ENCODE results near the gene MOXD1. TPM values are rescaled to one million over a fixed set of nuclear protein-coding genes. Genes with fewer than 3 reads are reported as not detected.

MOXD1 gene
- total RNA-seq, 1 donor from 2014 or later, result 4.8 TPM

GRCh38 chr6:132247381-132248159, 153.7 kb downstream of the MOXD1 start:
- H3K4me2 ChIP-seq, result no peak overlapping the region
- no peaks in the 10 kb centered on the region for H3K36me3 ChIP-seq
- no peak overlapping the region for H3K27ac ChIP-seq
- no peaks in the 10 kb centered on the region for H3F3A ChIP-seq (ENCODE audit: low read depth)
- no peak overlapping the region for H3K4me3 Mint-ChIP-seq
- no peaks in the 10 kb centered on the region for H3K4me1 Mint-ChIP-seq
- H4K20me1 ChIP-seq (ENCODE audit: low read depth), result no peaks in the 10 kb centered on the region
- no peaks in the 10 kb centered on the region for H3K4me1 ChIP-seq
- no peaks in the 10 kb centered on the region for H3K79me2 ChIP-seq (ENCODE audit: low read depth)
- H3K27me3 ChIP-seq, result no peaks in the 10 kb centered on the region
- no peak overlapping the region for H2AFZ ChIP-seq (replicated peaks)
- H3K27ac Mint-ChIP-seq, result peak overlapping the region; percentile 25
- no peak for DNase-seq (ENCODE audit: low spot score)
- TF ChIP-seq CTCF (IDR thresholded peaks at IDR 0.05) (no peak), EZH2 (IDR thresholded peaks at IDR 0.05) (no peak), EZH2phosphoT487 (IDR thresholded peaks at IDR 0.05) (no peak)
- H3K9ac ChIP-seq, result no peak overlapping the region
- H3K27me3 Mint-ChIP-seq (ENCODE audit: insufficient read depth, low read depth), result peaks cover 2% of the 10 kb centered on the region
- H3K36me3 Mint-ChIP-seq, result no peaks in the 10 kb centered on the region
- no peak overlapping the region for H3K4me3 ChIP-seq
- no peaks in the 10 kb centered on the region for H3K9me3 ChIP-seq (ENCODE audit: low read depth)
- H3K9me3 Mint-ChIP-seq, result peaks cover 3% of the 10 kb centered on the region

- no peaks in the 10 kb centered on the region for H3K9me3 Mint-ChIP-seq
- H3K9me3 ChIP-seq (ENCODE audit: low read depth), result no peaks in the 10 kb centered on the region
- no peak overlapping the region for H3K27ac Mint-ChIP-seq
- no peak overlapping the region for H3K4me3 Mint-ChIP-seq
- H3K4me1 ChIP-seq, result no peaks in the 10 kb centered on the region
- no peaks in the 10 kb centered on the region for H3K36me3 ChIP-seq
- no peaks in the 10 kb centered on the region for H3K4me1 Mint-ChIP-seq
- no peak overlapping the region for H3K27ac ChIP-seq
- H3K27me3 Mint-ChIP-seq (ENCODE audit: insufficient read depth, low read depth), result peaks cover 2% of the 10 kb centered on the region
- H2AFZ ChIP-seq (replicated peaks), result no peak overlapping the region
- TF ChIP-seq CTCF (IDR thresholded peaks at IDR 0.05) (no peak), EZH2phosphoT487 (IDR thresholded peaks at IDR 0.05) (no peak), EZH2 (IDR thresholded peaks at IDR 0.05) (no peak)
- H3K79me2 ChIP-seq (ENCODE audit: low read depth), result no peaks in the 10 kb centered on the region
- H3F3A ChIP-seq (ENCODE audit: low read depth), result no peaks in the 10 kb centered on the region
- no peaks in the 10 kb centered on the region for H3K27me3 ChIP-seq
- no peak for DNase-seq (ENCODE audit: low spot score)
- H3K4me2 ChIP-seq, result no peak overlapping the region
- H4K20me1 ChIP-seq (ENCODE audit: low read depth), result no peaks in the 10 kb centered on the region
- H3K36me3 Mint-ChIP-seq, result no peaks in the 10 kb centered on the region
- H3K4me3 ChIP-seq, result no peak overlapping the region
- H3K9ac ChIP-seq, result no peak overlapping the region
These were observed 154.5 kb downstream of the MOXD1 start for GRCh38 chr6:132246632-132247270.

GRCh38 chr6:132246120-132246617, 155.1 kb downstream of the MOXD1 start:
- Mint-ChIP-seq H3K4me1 (no peaks in the 10 kb centered on the region), H3K9me3 (no peaks in the 10 kb centered on the region), H3K4me3 (no peak overlapping the region), H3K27me3 (ENCODE audit: insufficient read depth, low read depth) (peaks cover 2% of the 10 kb centered on the region), H3K36me3 (no peaks in the 10 kb centered on the region), H3K27ac (no peak overlapping the region)
- no peak for TF ChIP-seq EZH2phosphoT487 (IDR thresholded peaks at IDR 0.05)
- TF ChIP-seq CTCF (IDR thresholded peaks at IDR 0.05), result no peak
- no peak for TF ChIP-seq EZH2 (IDR thresholded peaks at IDR 0.05)
- H3K36me3 ChIP-seq, result no peaks in the 10 kb centered on the region
- H3K27ac ChIP-seq, result no peak overlapping the region
- no peaks in the 10 kb centered on the region for H3K9me3 ChIP-seq (ENCODE audit: low read depth)
- no peaks in the 10 kb centered on the region for H4K20me1 ChIP-seq (ENCODE audit: low read depth)
- H3K4me2 ChIP-seq, result no peak overlapping the region
- no peaks in the 10 kb centered on the region for H3F3A ChIP-seq (ENCODE audit: low read depth)
- no peak overlapping the region for H3K4me3 ChIP-seq
- H2AFZ ChIP-seq (replicated peaks), result no peak overlapping the region
- no peaks in the 10 kb centered on the region for H3K27me3 ChIP-seq
- H3K79me2 ChIP-seq (ENCODE audit: low read depth), result no peaks in the 10 kb centered on the region
- no peak overlapping the region for H3K9ac ChIP-seq
- no peaks in the 10 kb centered on the region for H3K4me1 ChIP-seq
- DNase-seq (ENCODE audit: low spot score), result no peak

Other genes with a start within 250 kb of the MOXD1 start
- gene STX7, start 111.6 kb upstream of the MOXD1 start, total RNA-seq (ENCODE audit: low replicate concordance), result 27.8 and 35.4 TPM in 2 replicates
- not detected in 2 replicates for gene TAAR9, start 136.8 kb upstream of the MOXD1 start, total RNA-seq (ENCODE audit: low replicate concordance)
- not detected in 2 replicates for gene TAAR8, start 151.2 kb upstream of the MOXD1 start, total RNA-seq (ENCODE audit: low replicate concordance)
- gene TAAR6, start 168.8 kb upstream of the MOXD1 start, total RNA-seq (ENCODE audit: low replicate concordance), result not detected in 2 replicates
- gene TAAR5, start 188.3 kb upstream of the MOXD1 start, total RNA-seq (ENCODE audit: low replicate concordance), result not detected in 2 replicates
- not detected in 2 replicates for gene TAAR2, start 222.8 kb upstream of the MOXD1 start, total RNA-seq (ENCODE audit: low replicate concordance)